T47D (cell line): ENCODE measurements around the gene ERVK3-1.

Experiments
- DNase-seq, 2 experiments: peaks; one replicate each; pipeline versions ENCODE4 v3.0.0 to v3.0.0-alpha.2; 2011 to 2012; ENCODE audit warnings: low read depth in 1 of 2, low spot score in 1 of 2
- JUND ChIP-seq: IDR thresholded peaks from 2 replicates; pipeline ENCODE4 v1.6.1; 2012; ENCODE audit warnings: low read depth
- in situ Hi-C: cut with HindIII; loops from 2 replicates; pipeline ENCODE4 v1.10.0; 2016; ENCODE audit warnings: low sequenced_read_pairs, low pct_unique_long_range_greater_than_20kb

The ERVK3-1 gene

GRCh38 chr19:58315580-58315979 lies 10.4 kb downstream of the ERVK3-1 start:
- no peak for TF ChIP-seq JUND
- in situ Hi-C loops = no loop called here
- no peak for DNase-seq

GRCh38 chr19:58317476-58318072 lies 12.4 kb downstream of the ERVK3-1 start:
- TF ChIP-seq JUND = no peak
- in situ Hi-C loops = no loop called here
- DNase-seq = peak in 1 of 2 experiments; percentile 67

- in situ Hi-C loops = no loop called here
- no peak for DNase-seq
- TF ChIP-seq JUND = no peak
Measured at GRCh38 chr19:58318297-58318696, 13.1 kb downstream of the ERVK3-1 start.

GRCh38 chr19:58319241-58319640 lies 14.1 kb downstream of the ERVK3-1 start:
- DNase-seq = no peak
- in situ Hi-C loops = no loop called here
- no peak for TF ChIP-seq JUND

GRCh38 chr19:58325311-58326022 lies 20.3 kb downstream of the ERVK3-1 start:
- TF ChIP-seq JUND = no peak
- in situ Hi-C loops = no loop called here

GRCh38 chr19:58326501-58326913 lies 21.3 kb downstream of the ERVK3-1 start:
- no peak for TF ChIP-seq JUND
- DNase-seq = no peak
- in situ Hi-C loops = no loop called here

More at GRCh38 chr19:58325311-58326022, 20.3 kb downstream of the ERVK3-1 start:
- no peak for DNase-seq

- peak; percentile 84 to 95 for DNase-seq
- no peak for TF ChIP-seq JUND
- in situ Hi-C loops = no loop called here
Measured at GRCh38 chr19:58326914-58327726, 21.9 kb downstream of the ERVK3-1 start, which contains the start of gene ZSCAN22. ZSCAN22 (plus strand) TSS chr19:58326994; CDS start chr19:58334803, 7,809 bp downstream.

- TF ChIP-seq JUND = no peak
- DNase-seq = no peak
- in situ Hi-C loops = no loop called here
Measured at GRCh38 chr19:58328999-58329398, 23.8 kb downstream of the ERVK3-1 start.

- TF ChIP-seq JUND = no peak
- DNase-seq = no peak
- in situ Hi-C loops = no loop called here
Measured at GRCh38 chr19:58330458-58330857, 25.3 kb downstream of the ERVK3-1 start.

- in situ Hi-C loops = no loop called here
- no peak for DNase-seq
- no peak for TF ChIP-seq JUND
Measured at GRCh38 chr19:58332697-58333096, 27.5 kb downstream of the ERVK3-1 start.

- in situ Hi-C loops = no loop called here
Measured at GRCh38 chr19:58334691-58335249, 29.6 kb downstream of the ERVK3-1 start.

GRCh38 chr19:58335630-58336029 lies 30.5 kb downstream of the ERVK3-1 start:
- no peak for DNase-seq
- in situ Hi-C loops = no loop called here

More at GRCh38 chr19:58334691-58335249, 29.6 kb downstream of the ERVK3-1 start:
- no peak for TF ChIP-seq JUND
- DNase-seq = no peak

More at GRCh38 chr19:58335630-58336029, 30.5 kb downstream of the ERVK3-1 start:
- no peak for TF ChIP-seq JUND
